NB4 (cell line): ENCODE measurements around the gene NPFFR2.

Source experiments
- DNase-seq: peaks from one replicate; pipeline ENCODE4 v3.0.0; 2010; ENCODE audit warnings: low read depth
- H3K4me3 ChIP-seq: one replicate; pipeline ENCODE4 v1.5.1; 2011; ENCODE audit warnings: mild to moderate bottlenecking, low read depth, low read length, moderate library complexity
- MYC ChIP-seq: IDR thresholded peaks from 2 replicates; pipeline ENCODE4 v1.6.1; 2011; ENCODE audit warnings: low read depth, low read length
- POLR2A ChIP-seq: IDR thresholded peaks from 2 replicates; pipeline ENCODE4 v1.6.1; 2011; ENCODE audit warnings: mild to moderate bottlenecking; ENCODE audit not compliant: insufficient read length; ENCODE audit errors: extremely low read depth
- TF ChIP-seq, protein P1 (sequence below): IDR thresholded peaks from 2 replicates; pipeline ENCODE4 v1.6.1; 2011; ENCODE audit warnings: low read depth, low read length
- TF ChIP-seq, protein P2 (sequence below): IDR thresholded peaks from one replicate; pipeline ENCODE4 v1.5.1; 2012; ENCODE audit warnings: low read depth, low read length

Gene NPFFR2

DNA sequence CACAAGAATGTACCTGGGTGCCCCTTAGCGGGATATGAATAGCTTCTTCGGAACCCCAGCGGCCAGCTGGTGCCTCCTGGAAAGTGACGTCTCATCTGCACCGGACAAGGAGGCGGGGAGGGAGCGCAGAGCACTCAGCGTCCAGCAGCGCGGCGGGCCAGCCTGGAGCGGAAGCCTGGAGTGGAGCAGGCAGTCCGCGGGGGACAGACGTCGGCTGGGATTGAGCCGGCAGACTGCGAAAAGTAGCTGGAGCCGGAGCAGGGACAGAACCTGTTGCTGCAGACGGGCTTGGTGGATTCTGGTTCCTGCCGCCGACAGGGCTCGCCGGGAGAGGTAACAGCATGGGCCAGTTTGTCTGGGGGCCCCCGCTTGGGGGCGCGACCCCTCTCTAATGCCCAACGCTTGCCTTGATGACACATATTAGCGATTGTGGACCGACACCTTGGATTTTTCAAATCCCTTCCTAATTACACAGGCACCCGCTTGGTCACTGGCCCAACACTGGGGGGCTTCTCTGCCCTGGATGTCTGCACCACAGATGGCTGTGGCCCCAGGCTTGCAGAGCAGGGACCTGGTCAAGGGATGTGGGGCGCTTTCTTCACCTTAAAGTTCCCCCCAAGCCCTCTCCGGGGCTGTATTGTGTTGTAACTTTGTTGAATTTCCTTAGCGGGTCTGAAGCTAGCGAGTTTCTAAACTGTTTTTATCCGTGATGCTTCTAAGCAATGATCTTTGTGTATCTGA, at the start of gene NPFFR2:
Gene NPFFR2, plus strand, starts transcription at position 133 of the 741 bp plus-strand sequence. CDS start 96,592 bp downstream, outside the sequence.
- TF ChIP-seq, protein P1, sequence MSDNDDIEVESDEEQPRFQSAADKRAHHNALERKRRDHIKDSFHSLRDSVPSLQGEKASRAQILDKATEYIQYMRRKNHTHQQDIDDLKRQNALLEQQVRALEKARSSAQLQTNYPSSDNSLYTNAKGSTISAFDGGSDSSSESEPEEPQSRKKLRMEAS, result no peak
- TF ChIP-seq POLR2A (no peak), MYC (no peak)
- TF ChIP-seq, protein P2, sequence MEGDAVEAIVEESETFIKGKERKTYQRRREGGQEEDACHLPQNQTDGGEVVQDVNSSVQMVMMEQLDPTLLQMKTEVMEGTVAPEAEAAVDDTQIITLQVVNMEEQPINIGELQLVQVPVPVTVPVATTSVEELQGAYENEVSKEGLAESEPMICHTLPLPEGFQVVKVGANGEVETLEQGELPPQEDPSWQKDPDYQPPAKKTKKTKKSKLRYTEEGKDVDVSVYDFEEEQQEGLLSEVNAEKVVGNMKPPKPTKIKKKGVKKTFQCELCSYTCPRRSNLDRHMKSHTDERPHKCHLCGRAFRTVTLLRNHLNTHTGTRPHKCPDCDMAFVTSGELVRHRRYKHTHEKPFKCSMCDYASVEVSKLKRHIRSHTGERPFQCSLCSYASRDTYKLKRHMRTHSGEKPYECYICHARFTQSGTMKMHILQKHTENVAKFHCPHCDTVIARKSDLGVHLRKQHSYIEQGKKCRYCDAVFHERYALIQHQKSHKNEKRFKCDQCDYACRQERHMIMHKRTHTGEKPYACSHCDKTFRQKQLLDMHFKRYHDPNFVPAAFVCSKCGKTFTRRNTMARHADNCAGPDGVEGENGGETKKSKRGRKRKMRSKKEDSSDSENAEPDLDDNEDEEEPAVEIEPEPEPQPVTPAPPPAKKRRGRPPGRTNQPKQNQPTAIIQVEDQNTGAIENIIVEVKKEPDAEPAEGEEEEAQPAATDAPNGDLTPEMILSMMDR, result no peak
- DNase-seq, result no peak
- H3K4me3 ChIP-seq, result no peak within 1 kb of the TSS

DNA sequence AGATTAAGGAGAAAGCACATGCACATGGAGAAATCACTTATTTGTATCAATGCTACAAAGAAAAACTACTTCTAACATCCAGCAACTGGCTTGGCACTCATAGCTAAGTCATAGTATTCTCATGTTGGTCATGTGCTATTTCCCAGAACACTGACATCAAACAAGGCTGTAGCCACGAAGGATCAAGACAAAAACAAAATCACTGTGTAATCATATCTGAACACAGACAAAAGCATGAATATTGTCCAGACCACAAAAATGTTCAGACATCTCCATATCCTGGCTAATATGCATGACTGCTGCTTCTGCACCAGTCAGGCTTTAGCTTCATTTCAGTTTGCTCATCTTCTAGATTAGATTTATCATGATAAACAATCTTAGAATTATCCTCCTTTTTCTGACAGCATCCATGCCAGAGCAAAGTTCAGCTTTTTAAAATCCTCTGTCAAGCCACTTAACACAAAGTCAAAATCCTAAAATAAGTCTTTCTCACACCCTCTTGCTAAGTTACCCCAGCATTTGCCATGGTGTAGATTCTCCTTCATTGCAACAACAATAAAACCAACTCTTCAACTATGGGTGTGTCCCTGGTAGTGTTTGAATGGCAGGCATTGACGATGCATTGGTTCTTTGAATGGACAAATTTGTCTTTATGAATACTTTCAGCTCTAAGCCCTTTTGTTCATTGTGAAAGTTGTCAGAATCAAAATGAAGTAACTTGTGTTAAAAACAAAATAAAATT, 39.1 kb upstream of the NPFFR2 start:
- TF ChIP-seq, protein P1, result no peak
- TF ChIP-seq, protein P2, result no peak
- TF ChIP-seq MYC (no peak), POLR2A (no peak)
- no peak for DNase-seq
- no peak overlapping the region for H3K4me3 ChIP-seq

DNA sequence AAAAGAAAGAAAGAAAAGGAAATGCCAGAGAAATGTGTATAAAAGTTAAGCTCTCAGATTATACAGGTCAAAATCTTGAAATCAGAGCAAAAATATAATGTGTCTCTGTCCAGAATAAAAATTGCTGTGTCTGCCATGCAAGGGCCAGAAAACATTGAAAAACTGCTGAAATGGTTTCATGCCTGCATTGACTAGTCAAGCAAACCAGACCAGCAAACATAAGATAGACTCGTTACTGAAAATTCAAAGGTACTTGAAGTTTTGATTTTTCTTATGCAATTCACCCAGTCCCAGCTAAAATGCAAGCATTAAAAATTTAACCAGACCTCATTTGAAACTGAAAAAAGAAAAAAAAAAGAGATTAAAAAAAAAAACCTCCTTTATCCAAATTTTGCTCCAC, 37.2 kb upstream of the NPFFR2 start:
- H3K4me3 ChIP-seq, result no peak overlapping the region
- DNase-seq, result no peak
- TF ChIP-seq, protein P1, result no peak
- TF ChIP-seq MYC (no peak), POLR2A (no peak)
- TF ChIP-seq, protein P2, result no peak

DNA sequence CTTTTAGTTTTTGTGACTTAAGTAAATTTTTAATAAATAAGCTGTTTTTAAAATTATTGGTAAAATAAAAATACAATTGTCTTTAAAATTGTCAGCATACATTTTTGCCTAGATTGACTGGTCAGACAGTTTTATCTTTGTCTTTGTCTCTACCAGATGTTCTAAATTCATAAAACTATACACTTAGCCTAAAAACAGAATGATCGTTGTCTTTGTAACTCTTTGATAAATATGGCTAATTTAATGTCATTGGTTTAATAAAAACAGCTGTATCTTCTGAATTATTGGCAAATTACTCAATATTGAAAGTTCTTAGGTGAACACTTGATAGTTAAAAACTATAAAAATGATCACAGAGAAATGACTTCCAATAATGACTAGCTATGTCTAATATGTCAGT, 36.5 kb upstream of the NPFFR2 start:
- no peak for DNase-seq
- TF ChIP-seq, protein P1, result no peak
- TF ChIP-seq MYC (no peak), POLR2A (no peak)
- TF ChIP-seq, protein P2, result no peak
- no peak overlapping the region for H3K4me3 ChIP-seq

DNA sequence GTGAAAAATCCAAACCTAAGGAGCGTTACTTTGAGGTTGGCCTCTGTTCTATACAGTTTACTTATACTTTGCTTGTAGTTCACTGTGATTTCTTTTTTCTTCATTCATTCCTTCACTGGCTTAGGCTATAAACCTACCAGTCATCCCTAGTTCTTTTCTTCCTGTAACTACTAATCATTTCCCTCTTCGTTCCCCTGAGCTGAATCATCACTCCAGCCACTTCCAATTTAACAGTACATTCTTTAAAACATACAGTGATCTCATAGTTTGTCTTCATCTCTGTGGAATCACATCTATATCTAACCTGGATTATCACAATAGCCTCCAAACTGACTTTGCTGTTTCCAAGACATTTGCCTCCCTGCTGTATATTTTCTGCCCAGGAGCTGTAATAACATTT, 25.2 kb upstream of the NPFFR2 start:
- TF ChIP-seq MYC (no peak), POLR2A (no peak)
- TF ChIP-seq, protein P1, result no peak
- TF ChIP-seq, protein P2, result no peak
- no peak for DNase-seq
- no peak overlapping the region for H3K4me3 ChIP-seq
